Hippocampal formation (tissue), 2 donors: ENCODE measurements around the gene SLC27A3.
"Not testable (repeated sequence)": the region's sequence is repeated elsewhere in the genome, so short reads cannot be mapped to it uniquely, and the experiment has no call there.

Source experiments
- DNase-seq, 2 donors: peaks; one replicate each; lab custom pipeline; 2025; lab: John Stamatoyannopoulos, UW

SLC27A3 gene

DNA sequence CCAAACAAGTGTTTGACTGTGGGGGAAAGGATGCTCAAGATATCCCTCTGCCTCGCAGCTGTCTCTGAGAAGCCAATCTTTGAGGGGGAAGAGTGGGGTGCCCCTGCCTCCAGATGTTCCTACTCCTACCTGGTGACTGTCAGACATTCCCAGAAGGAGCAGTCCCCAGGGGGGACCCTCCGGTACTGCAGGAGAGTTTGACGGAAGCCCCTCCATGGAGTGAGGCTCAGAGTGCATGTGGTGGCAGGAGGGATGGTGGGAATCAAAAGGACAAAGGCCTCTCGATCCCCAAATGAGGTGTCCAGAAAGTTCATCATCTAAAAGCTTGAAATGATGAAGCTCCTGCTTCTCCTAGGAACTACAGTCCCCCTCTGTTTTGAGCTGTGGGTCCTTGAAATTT, 5.3 kb downstream of the SLC27A3 start:
- DNase-seq: no peak

DNA sequence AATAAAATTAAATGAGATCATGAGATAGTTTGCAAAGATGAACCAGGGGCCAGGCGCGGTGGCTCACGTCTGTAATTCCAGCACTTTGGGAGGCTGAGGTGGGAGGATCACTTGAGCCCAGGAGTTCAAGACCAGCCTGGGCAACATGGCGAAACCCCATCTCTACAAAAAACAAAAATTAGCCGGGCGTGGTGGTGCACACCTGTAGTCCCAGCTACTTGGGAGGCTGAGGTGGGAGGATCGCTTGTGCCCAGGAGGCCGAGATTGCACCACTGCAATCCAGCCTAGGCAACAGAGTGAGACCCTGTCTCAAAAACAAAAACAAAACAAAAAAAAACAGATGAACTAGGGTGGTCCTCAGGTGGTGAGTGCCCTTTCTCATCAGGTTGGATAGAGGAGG, 7.4 kb downstream of the SLC27A3 start:
- DNase-seq: not testable (repeated sequence)

DNA sequence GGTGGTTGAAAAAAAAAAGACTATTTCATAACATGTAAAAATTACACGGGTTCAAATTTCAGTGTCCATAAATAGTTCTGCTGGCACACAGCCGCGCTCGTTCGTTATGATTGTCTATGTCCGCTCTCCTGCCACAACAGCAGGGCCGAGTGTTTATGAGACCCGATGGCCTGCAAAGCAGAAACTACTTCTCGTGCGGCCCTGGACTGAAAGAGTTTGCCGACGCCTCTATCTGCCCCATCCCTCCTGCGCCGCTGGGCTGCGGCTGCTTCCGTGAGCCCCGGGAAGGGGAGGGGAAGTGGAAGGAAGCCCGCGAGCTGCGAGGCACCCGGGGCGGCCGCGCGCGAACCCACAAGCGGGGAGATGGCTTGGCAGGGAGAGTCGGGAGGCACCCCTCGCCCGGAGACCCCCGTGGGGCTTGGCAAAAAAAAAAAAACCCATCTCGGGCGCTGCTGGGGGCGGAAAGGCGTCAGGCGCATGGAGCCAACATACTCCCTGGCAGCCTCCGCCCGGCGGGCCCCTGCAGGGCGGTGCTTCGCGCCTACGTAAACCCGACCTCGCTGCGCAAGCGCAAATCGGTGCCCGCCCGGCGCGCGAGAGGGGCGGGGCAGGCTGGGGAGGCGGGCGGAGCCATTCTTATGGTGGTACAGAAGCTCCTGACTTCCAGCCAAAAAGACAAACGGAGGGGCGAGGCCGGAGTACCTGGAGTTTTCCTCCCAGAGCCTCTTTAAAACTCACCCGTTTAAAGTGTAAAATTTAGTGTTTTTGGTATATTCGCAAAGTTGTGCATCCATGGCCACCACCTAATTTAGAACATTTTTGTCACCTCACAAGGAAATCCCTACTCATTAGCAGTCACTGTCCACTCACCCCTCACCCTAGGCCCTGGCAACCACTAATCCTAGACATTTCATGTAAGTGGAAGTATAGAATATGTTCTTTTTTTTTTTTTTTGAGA, 8.3 kb downstream of the SLC27A3 start:
- DNase-seq: peak; percentile 86 to 90

DNA sequence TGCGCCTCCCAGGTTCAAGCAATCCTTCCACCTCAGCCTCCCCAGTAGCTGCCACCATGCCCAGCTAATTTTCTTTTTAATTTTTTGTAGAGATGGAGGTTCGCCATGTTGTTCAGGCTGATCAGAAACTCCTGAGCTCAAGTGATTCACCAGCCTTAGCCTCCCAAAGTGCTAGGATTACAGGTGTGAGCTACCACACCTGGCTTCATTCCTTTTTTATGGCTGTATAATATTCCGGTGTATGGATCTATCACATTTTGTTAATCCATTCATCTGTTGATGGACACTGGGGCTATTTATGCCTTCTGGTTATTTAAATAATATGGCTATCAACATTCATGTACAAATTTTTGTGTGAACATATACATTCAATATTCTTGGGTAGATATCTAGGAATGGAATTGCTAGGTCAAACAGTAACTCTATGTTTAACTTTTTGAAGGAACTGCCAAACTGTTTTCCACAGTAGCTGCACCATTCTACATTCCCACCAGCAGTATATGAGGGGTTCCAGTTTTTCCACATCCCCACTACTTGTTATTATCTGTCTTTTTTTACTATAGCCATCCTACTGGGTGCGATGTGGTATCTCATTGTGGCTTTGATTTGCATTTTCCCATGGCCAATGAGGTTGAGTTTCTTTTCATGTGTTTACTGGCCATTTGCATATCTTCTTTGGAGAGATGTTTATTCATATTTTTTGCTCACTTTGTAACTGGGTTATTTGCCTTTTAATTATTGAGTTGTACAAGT, 11.0 kb downstream of the SLC27A3 start:
- DNase-seq: no peak

DNA sequence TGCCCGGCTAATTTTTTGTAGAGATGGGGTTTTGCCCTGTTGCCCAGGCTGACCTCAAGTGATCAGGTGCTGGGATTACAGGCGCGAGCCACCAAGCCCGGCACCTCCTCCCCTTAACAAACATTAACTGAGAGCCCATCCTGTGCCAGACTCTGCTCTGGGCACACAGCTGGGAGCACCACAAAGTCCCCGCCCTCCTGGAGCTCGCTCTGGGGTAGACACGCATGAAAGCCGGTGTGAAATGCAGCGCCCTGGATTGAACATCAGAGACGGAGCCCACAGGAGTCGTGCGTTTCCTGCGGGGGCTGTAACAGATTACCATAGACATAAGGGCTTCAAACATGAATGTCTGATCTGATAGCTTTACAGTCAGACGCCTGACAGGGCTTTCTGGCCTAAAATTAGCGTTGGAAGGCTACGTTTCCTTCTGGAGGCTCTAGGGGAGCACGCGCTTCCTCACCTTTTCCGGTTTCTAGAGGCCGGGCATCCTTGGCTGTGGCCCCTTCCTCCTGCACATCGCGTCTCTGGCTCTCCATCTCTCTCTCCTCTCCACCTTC, 14.3 kb downstream of the SLC27A3 start:
- no peak for DNase-seq

GRCh38 chr1:153790313-153790965, 15.2 kb downstream of the SLC27A3 start:
- DNase-seq: peak; percentile 71 to 89

DNA sequence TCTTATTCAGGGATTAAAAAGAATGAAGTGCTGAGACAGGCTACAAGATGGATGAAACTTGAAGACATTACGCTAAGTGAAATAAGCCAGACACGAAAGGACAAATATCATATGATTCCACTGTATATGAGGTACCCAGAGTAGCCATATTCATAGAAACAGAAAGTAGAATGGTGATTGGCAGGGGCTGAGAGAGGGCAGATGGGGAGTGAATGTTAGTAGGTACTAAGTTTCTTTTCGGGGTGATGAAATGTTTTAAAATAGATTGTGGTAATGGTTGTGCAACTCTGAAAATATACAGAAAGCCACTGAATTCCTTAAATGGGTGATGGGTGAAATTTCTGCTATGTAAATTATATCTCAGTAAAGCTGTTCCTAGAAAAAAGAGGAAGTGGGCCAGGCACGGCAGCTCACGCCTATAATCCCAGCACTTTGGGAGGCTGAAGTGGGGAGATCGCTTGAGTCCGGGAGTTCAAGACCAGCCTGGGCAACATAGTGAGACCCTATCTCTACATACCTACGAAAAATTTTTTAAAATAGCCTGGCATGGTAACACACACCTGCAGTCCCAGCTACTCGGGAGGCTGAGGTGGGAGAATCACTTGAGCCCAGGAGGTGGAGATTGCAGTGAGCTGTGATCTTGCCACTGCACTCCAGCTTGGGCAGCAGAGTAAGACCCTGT, 15.9 kb downstream of the SLC27A3 start:
- DNase-seq: peak in 1 of 2 donors; percentile 59

GRCh38 chr1:153791648-153792253, 16.5 kb downstream of the SLC27A3 start:
- no peak for DNase-seq

DNA sequence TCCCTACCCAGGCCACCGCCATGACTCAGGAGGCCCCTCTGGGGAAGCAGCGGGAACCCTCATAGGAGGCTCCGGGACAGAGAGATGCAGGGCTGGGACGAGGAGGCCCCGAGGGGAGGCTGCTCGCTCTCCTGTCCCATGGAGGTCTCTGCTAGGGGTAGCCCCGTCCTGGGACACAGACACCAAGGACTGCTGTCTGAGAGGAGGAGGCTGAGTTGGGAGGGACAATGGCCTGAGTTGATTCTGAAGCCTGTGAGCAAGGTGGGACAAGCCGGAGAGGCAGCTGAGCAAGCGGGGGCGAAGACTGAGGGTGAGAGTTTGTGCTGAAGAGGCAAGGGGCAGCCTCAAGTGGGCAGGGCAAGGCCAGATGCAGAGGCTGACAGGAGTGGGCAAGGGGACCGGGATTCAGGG, 17.4 kb downstream of the SLC27A3 start:
- no peak for DNase-seq

GRCh38 chr1:153793261-153793972, 18.2 kb downstream of the SLC27A3 start:
- no peak for DNase-seq

- no peak for DNase-seq
Observed at GRCh38 chr1:153793973-153794615, 18.9 kb downstream of the SLC27A3 start.

DNA sequence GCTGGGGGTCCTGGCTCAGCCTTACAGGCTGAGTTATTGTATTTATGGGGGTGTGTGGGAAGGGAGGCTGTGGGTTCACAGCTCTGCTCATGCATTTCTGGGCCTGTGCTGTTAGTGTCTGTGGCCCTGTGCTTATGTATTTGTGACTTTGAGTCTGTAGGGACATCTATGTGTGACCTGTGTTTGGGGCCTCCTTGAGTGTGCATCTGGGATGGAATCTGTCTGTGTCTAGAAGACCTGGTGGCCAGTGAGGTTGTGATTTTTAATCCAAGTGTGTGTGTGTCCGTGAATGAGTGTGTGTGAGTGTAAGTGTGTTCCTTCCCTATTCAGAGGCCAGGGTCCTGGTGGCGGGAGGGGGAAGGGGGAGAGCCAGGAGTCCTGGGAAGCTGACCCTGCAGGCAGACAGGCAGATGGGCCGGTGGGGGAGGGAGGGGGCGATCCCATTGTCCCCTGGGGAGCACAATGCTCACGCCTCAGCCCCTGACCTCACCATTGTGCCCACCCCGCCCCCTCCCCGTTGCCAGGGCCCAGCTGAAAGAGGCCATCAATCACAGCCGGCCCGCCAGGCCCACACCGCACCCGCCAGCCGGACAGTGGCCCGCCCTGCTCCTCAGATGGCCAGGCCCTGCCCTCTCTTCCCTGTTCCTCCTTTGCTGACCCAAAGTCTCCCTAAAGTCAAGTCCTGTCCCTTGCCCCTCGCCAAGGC, 19.6 kb downstream of the SLC27A3 start:
- DNase-seq: no peak

- no peak for DNase-seq
Observed at GRCh38 chr1:153795330-153795837, 20.2 kb downstream of the SLC27A3 start.

DNA sequence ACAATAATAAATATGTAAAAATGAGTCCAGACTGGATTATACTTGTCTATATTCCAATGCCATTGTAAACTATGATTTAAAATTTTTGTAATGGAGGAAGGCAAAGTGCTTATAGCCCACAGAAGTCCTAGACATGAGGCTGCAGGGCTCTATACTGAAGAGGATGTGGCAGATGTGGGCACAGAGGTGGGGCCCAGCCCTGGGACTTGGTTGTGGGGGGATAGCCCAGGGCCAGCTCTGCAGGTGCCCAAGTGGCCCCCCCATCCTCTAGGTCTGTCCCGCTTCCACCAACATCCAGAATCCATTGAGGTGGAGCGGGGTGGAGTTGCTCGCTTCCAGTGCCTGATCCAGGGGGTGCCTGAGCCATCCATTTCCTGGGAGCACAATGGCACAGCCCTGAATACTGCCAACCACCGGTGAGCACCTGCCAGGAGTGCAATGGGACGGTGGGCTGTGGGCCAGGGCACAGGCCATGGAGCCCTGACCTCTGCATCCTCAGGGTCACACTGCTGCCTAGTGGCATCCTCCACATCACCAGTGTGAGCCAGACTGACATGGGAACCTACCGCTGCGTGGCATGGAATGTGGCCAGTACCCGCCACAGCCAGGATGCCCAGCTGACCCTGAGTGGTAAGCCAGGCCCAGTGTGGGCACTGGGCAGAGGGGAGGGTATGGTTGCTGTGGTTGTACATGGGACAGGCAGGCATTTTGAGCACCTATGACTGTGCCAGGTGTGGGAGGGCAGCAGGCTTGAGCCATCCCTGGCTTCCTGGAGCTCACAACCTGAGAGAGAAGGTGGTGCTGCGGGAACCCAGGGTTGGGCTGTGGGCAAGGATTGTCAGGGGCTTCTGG, 21.0 kb downstream of the SLC27A3 start:
- no peak for DNase-seq

- DNase-seq: peak; percentile 19 to 42
Observed at GRCh38 chr1:153796786-153797659, 21.8 kb downstream of the SLC27A3 start.

DNA sequence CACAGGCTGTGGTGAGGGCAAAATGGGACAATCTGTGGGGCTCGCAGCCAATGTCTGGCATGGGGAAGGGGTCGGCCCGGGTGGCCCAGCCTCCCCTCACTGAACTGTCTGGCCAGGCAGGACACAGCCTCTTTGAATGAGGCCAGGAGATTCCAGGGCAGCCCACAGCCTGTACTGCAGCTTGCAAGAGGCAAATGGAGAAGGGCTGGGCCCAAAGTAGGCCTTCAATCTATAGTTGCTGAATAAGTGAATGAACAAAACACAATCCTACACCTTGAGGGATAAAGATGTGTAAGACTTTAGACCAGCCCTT, 23.2 kb downstream of the SLC27A3 start:
- DNase-seq: no peak

GRCh38 chr1:153799016-153799415, 23.8 kb downstream of the SLC27A3 start:
- no peak for DNase-seq
